Epithelial cell of proximal tubule (primary cell): Measurements from ENCODE around the gene STARD8. TPM values are rescaled to one million over a fixed set of nuclear protein-coding genes. Genes with fewer than 3 reads are reported as not detected.
"Not testable (repeated sequence)": the region's sequence is repeated elsewhere in the genome, so short reads cannot be mapped to it uniquely, and the experiment has no call there.

ENCODE experiments used
- DNase-seq: peaks from one replicate; pipeline ENCODE4 v3.0.0-alpha.2; 2011; ENCODE audit warnings: low read depth
- H3K4me3 ChIP-seq: 2 replicates; pipeline ENCODE4 v1.5.1; 2011; ENCODE audit warnings: low read depth, mild to moderate bottlenecking, low read length
- CTCF ChIP-seq: conservative IDR thresholded peaks from 2 replicates; pipeline ENCODE4 v1.5.1; 2012; ENCODE audit warnings: low read depth, mild to moderate bottlenecking, low read length
- total RNA-seq: library from RNA; depleted of rRNA; stranded (reverse); fragments of >200 nt; gene quantifications from 2 replicates; pipeline ENCODE4 v1.2.3, GENCODE V29; 2015

STARD8 gene
- total RNA-seq, 1 donor from 2014 or later, result 9.5 TPM

GRCh38 chrX:68650491-68650890 lies 3.0 kb downstream of the STARD8 start:
- no peak overlapping the region for H3K4me3 ChIP-seq
- no peak for DNase-seq
- no peak for TF ChIP-seq CTCF

- no peak overlapping the region for H3K4me3 ChIP-seq
- DNase-seq, result no peak
- no peak for TF ChIP-seq CTCF
These were observed 3.6 kb downstream of the STARD8 start for GRCh38 chrX:68651110-68651509.

GRCh38 chrX:68652326-68653170 lies 5.1 kb downstream of the STARD8 start:
- no peak for DNase-seq
- no peak overlapping the region for H3K4me3 ChIP-seq
- TF ChIP-seq CTCF, result no peak

- TF ChIP-seq CTCF, result no peak
- DNase-seq, result no peak
- no peak overlapping the region for H3K4me3 ChIP-seq
These were observed 7.2 kb downstream of the STARD8 start for GRCh38 chrX:68654693-68655092.

GRCh38 chrX:68656473-68656872 lies 9.0 kb downstream of the STARD8 start:
- not testable (repeated sequence) for DNase-seq, H3K4me3 ChIP-seq

GRCh38 chrX:68658530-68658929 lies 11.1 kb downstream of the STARD8 start:
- no peak overlapping the region for H3K4me3 ChIP-seq
- no peak for DNase-seq
- no peak for TF ChIP-seq CTCF

GRCh38 chrX:68659385-68659784 lies 11.9 kb downstream of the STARD8 start:
- TF ChIP-seq CTCF, result no peak

More at GRCh38 chrX:68659385-68659784, 11.9 kb downstream of the STARD8 start:
- no peak overlapping the region for H3K4me3 ChIP-seq
- DNase-seq, result no peak
